ENCODE data around the gene TAF11L11.
"Not testable (repeated sequence)": the region's sequence is repeated elsewhere in the genome, so short reads cannot be mapped to it uniquely, and the experiment has no call there.

DNA sequence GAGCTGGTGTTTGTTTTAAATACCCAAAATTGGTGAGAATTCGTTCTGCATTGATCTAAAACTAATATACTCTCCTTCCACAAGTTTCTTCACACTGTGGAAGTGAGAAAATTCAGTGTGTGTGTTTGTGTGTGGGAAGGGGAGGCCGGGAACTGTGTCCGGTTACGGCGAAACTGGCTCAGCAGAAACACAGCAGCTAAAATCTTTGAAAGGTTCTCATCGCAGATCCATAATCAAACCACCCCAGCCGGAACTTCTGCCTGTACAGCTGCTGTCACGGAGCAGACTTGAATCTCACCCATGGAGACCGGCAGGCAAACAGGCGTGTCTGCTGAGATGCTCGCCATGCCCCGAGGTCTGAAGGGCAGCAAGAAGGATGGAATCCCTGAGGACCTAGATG lies 27.8 kb downstream of the TAF11L11 start, which contains the start of gene TAF11L13:
- TF ChIP-seq, protein P1, sequence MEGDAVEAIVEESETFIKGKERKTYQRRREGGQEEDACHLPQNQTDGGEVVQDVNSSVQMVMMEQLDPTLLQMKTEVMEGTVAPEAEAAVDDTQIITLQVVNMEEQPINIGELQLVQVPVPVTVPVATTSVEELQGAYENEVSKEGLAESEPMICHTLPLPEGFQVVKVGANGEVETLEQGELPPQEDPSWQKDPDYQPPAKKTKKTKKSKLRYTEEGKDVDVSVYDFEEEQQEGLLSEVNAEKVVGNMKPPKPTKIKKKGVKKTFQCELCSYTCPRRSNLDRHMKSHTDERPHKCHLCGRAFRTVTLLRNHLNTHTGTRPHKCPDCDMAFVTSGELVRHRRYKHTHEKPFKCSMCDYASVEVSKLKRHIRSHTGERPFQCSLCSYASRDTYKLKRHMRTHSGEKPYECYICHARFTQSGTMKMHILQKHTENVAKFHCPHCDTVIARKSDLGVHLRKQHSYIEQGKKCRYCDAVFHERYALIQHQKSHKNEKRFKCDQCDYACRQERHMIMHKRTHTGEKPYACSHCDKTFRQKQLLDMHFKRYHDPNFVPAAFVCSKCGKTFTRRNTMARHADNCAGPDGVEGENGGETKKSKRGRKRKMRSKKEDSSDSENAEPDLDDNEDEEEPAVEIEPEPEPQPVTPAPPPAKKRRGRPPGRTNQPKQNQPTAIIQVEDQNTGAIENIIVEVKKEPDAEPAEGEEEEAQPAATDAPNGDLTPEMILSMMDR (IDR thresholded peaks at IDR 0.05; ENCODE audit: low read length) = not testable (repeated sequence)
- not testable (repeated sequence) for TF ChIP-seq EZH2 (optimal IDR thresholded peaks at IDR 0.05; ENCODE audit: low read depth, low read length); EZH2phosphoT487 (IDR thresholded peaks at IDR 0.05; ENCODE audit: low read length)
